Omental fat pad (tissue), 4 donors: ENCODE data around the gene MYO1A. TPM values are rescaled to one million over a fixed set of nuclear protein-coding genes. Genes with fewer than 3 reads are reported as not detected.

Experiments used
- ATAC-seq: fragments of 150-250 bp; one replicate; pipeline ENCODE4 v1.9.1; 2016; ENCODE audit warnings: mild to moderate bottlenecking, moderate library complexity; ENCODE audit not compliant: low FRiP score
- DNase-seq: peaks from one replicate; pipeline ENCODE4 v3.0.0-alpha.2; 2019; ENCODE audit warnings: low spot score
- CTCF ChIP-seq, 3 donors: fragments of 450-650 bp; IDR thresholded peaks; one replicate each; pipeline ENCODE4 v1.5.1; 2016 to 2017; ENCODE audit warnings: antibody characterized with exemption in 3 of 3, mild to moderate bottlenecking in 3 of 3, moderate library complexity in 2 of 3
- total RNA-seq, 4 donors: library from RNA; depleted of rRNA; stranded (reverse); fragments of >200 nt; gene quantifications; one replicate each; pipeline ENCODE4 v1.1.0, GENCODE V29; 2016

Gene MYO1A
- total RNA-seq, 4 donors from 2014 or later, result 0.25 to 0.74 (median 0.32) TPM; not detected in 1

- ATAC-seq (no peak), DNase-seq (no peak)
- TF ChIP-seq CTCF (IDR thresholded peaks at IDR 0.05), result no peak
These were observed 39.2 kb downstream of the MYO1A start for GRCh38 chr12:57010627-57011247.

GRCh38 chr12:57009949-57010626, 39.8 kb downstream of the MYO1A start:
- TF ChIP-seq CTCF (IDR thresholded peaks at IDR 0.05), result no peak
- ATAC-seq (no peak), DNase-seq (no peak)

GRCh38 chr12:57008178-57008577, 41.8 kb downstream of the MYO1A start:
- DNase-seq (no peak), ATAC-seq (no peak)

GRCh38 chr12:57006809-57007475, 43.0 kb downstream of the MYO1A start:
- no peak for DNase-seq
- TF ChIP-seq CTCF (IDR thresholded peaks at IDR 0.05), result no peak
- ATAC-seq, result no peak

More at GRCh38 chr12:57008178-57008577, 41.8 kb downstream of the MYO1A start:
- no peak for TF ChIP-seq CTCF (IDR thresholded peaks at IDR 0.05)

GRCh38 chr12:57005980-57006808, 43.7 kb downstream of the MYO1A start, which contains the start of gene ZBTB39:
ZBTB39 (minus strand) TSS chr12:57006546; CDS start chr12:57004917, 1,629 bp downstream.
- no peak for TF ChIP-seq CTCF (IDR thresholded peaks at IDR 0.05)
- peak; percentile 82 for ATAC-seq
- DNase-seq, result no peak

GRCh38 chr12:57004651-57005050, 45.3 kb downstream of the MYO1A start:
- no peak for TF ChIP-seq CTCF (IDR thresholded peaks at IDR 0.05)
- no peak for DNase-seq
- no peak for ATAC-seq
